ENCODE measurements around the gene S100A14. TPM values are rescaled to one million over a fixed set of nuclear protein-coding genes. Genes with fewer than 3 reads are reported as not detected.

Gene S100A14
- polyA plus RNA-seq, 1 of the 3 experiments (the other 2 are of a cell fraction) = 0.15 TPM

- CTCF ChIA-PET = interaction anchor here (2.1 to 3.3 kb wide), 3 partner anchors 22 to 67 kb away, joined by 6 to 13 read pairs (median 12); no protein-coding TSS in a partner anchor
- POLR2A ChIA-PET = no interaction called here
- H3K79me2 ChIP-seq (ENCODE audit: insufficient read depth) = peaks cover 89% of the 10 kb centered on the region
Observed at GRCh38 chr1:153639280-153639679, 23.2 kb upstream of the S100A14 start.

GRCh38 chr1:153638261-153638660 lies 22.1 kb upstream of the S100A14 start:
- no peak for DNase-seq
- POLR2A ChIA-PET = interaction anchor here (1.4 kb wide), 1 partner anchor 13 kb away, joined by 3 read pairs; no protein-coding TSS in a partner anchor
- TF ChIP-seq POLR2AphosphoS5 (IDR thresholded peaks at IDR 0.05; ENCODE audit: low read depth, low read length) = no peak
- TF ChIP-seq RAD21 (IDR thresholded peaks at IDR 0.05; ENCODE audit: low read length) = no peak
- Histone ChIP-seq H4K20me1 (ENCODE audit: insufficient read depth) (peaks cover 3% of the 10 kb centered on the region; the same call in 1 of the 2 replicates), H3K9me3 (no peaks in the 10 kb centered on the region), H3K9ac (no peak overlapping the region), H2AFZ (ENCODE audit: low read depth) (no peak overlapping the region), H3K4me1 (ENCODE audit: control insufficient read depth in 1 of 2, insufficient read depth in 2 of 2, low read depth in 1 of 2, low read length in 1 of 2) (no peaks in the 10 kb centered on the region; a peak in 1 of 4 replicates), H3K4me3 (ENCODE audit: low read depth in 2 of 2, low read length in 1 of 2) (no peak overlapping the region), H3F3A (replicated peaks; ENCODE audit: insufficient read depth) (peaks cover 30% of the 10 kb centered on the region), H3K27ac (ENCODE audit: low read depth in 2 of 2, low read length in 1 of 2) (no peak overlapping the region), H3K79me2 (ENCODE audit: insufficient read depth) (peaks cover 87% of the 10 kb centered on the region), H3K9me2 (no peaks in the 10 kb centered on the region), H3K36me3 (replicated peaks in 1 of 2; ENCODE audit: control insufficient read depth in 1 of 2, insufficient read depth in 2 of 2, low read length in 1 of 2) (peaks cover 64 to 77% of the 10 kb centered on the region in 2 experiments), H3K4me2 (no peak overlapping the region), H3K27me3 (ENCODE audit: insufficient read depth) (no peaks in the 10 kb centered on the region)
- 88% methylated on average over 6 of the region's 6 CpGs for WGBS (ENCODE audit: low lambda C conversion rate)
- CTCF ChIA-PET = interaction anchor here (1.3 to 3.3 kb wide), 4 partner anchors 20 to 128 kb away, joined by 3 to 13 read pairs (median 9); no protein-coding TSS in a partner anchor

More at GRCh38 chr1:153639280-153639679, 23.2 kb upstream of the S100A14 start:
- H2AFZ ChIP-seq (ENCODE audit: low read depth) = no peak overlapping the region
- no peak overlapping the region for H3K9ac ChIP-seq
- DNase-seq = no peak
- H3F3A ChIP-seq (replicated peaks; ENCODE audit: insufficient read depth) = peaks cover 30% of the 10 kb centered on the region
- no peak overlapping the region for H3K4me3 ChIP-seq (ENCODE audit: low read depth in 2 of 2, low read length in 1 of 2)
- H3K4me1 ChIP-seq (ENCODE audit: control insufficient read depth in 1 of 2, insufficient read depth in 2 of 2, low read depth in 1 of 2, low read length in 1 of 2) = no peaks in the 10 kb centered on the region; a peak in 1 of 4 replicates
- H3K27me3 ChIP-seq (ENCODE audit: insufficient read depth) = no peaks in the 10 kb centered on the region
- no peak for TF ChIP-seq RXRA (IDR thresholded peaks at IDR 0.05; ENCODE audit: borderline replicate concordance, low read depth)
- no peak for TF ChIP-seq TAF1 (IDR thresholded peaks at IDR 0.05; ENCODE audit: borderline replicate concordance, low read depth, low read length)
- no peak for TF ChIP-seq MAX (IDR thresholded peaks at IDR 0.05; ENCODE audit: low read depth)
- no peak for TF ChIP-seq TCF12 (IDR thresholded peaks at IDR 0.05)
- no peak for TF ChIP-seq FOXJ3 (CRISPR knock-in tag; IDR thresholded peaks at IDR 0.05)
- no peak for TF ChIP-seq CHD2 (IDR thresholded peaks at IDR 0.05; ENCODE audit: low read length, partially characterized antibody)
- no peak for TF ChIP-seq POLR2AphosphoS5 (IDR thresholded peaks at IDR 0.05; ENCODE audit: low read depth, low read length)
- no peak for TF ChIP-seq NFIC (IDR thresholded peaks at IDR 0.05; ENCODE audit: borderline replicate concordance)
- no peak for TF ChIP-seq NRF1 (IDR thresholded peaks at IDR 0.05; ENCODE audit: low read depth, low read length)
- H3K27ac ChIP-seq (ENCODE audit: low read depth in 2 of 2, low read length in 1 of 2) = no peak overlapping the region
- no peaks in the 10 kb centered on the region for H3K9me2 ChIP-seq
- H3K36me3 ChIP-seq (replicated peaks in 1 of 2; ENCODE audit: control insufficient read depth in 1 of 2, insufficient read depth in 2 of 2, low read length in 1 of 2) = peaks cover 74 to 87% of the 10 kb centered on the region in 2 experiments
- no peaks in the 10 kb centered on the region for H3K9me3 ChIP-seq
- 93% methylated on average over 3 of the region's 3 CpGs for WGBS (ENCODE audit: low lambda C conversion rate)
- H4K20me1 ChIP-seq (ENCODE audit: insufficient read depth) = peaks cover 3% of the 10 kb centered on the region; the same call in 1 of the 2 replicates
- H3K4me2 ChIP-seq = no peak overlapping the region

GRCh38 chr1:153636312-153636711 lies 20.2 kb upstream of the S100A14 start:
- Histone ChIP-seq H3K4me2 (no peak overlapping the region), H3F3A (replicated peaks; ENCODE audit: insufficient read depth) (peaks cover 24% of the 10 kb centered on the region), H2AFZ (ENCODE audit: low read depth) (no peak overlapping the region), H3K4me3 (ENCODE audit: low read depth in 2 of 2, low read length in 1 of 2) (no peak overlapping the region), H3K79me2 (ENCODE audit: insufficient read depth) (peaks cover 70% of the 10 kb centered on the region), H3K4me1 (ENCODE audit: control insufficient read depth in 1 of 2, insufficient read depth in 2 of 2, low read depth in 1 of 2, low read length in 1 of 2) (no peaks in the 10 kb centered on the region; a peak in 1 of 4 replicates), H4K20me1 (ENCODE audit: insufficient read depth) (peaks cover 3% of the 10 kb centered on the region; the same call in 1 of the 2 replicates), H3K9me3 (no peaks in the 10 kb centered on the region), H3K27me3 (ENCODE audit: insufficient read depth) (no peaks in the 10 kb centered on the region), H3K9me2 (no peaks in the 10 kb centered on the region), H3K27ac (ENCODE audit: low read depth in 2 of 2, low read length in 1 of 2) (no peak overlapping the region), H3K9ac (no peak overlapping the region), H3K36me3 (replicated peaks in 1 of 2; ENCODE audit: control insufficient read depth in 1 of 2, insufficient read depth in 2 of 2, low read length in 1 of 2) (peaks cover 44 to 59% of the 10 kb centered on the region in 2 experiments)
- ChIA-PET CTCF (no interaction called here), POLR2A (interaction anchor here (0.6 kb wide), 1 partner anchor 14 kb away, joined by 3 read pairs; no protein-coding TSS in a partner anchor)
- DNase-seq = no peak
- WGBS (ENCODE audit: low lambda C conversion rate) = 96% methylated on average over 9 of the region's 9 CpGs
- TF ChIP-seq IRF3 (IDR thresholded peaks at IDR 0.05; ENCODE audit: low read depth, low read length) = no peak
- TF ChIP-seq CHD2 (IDR thresholded peaks at IDR 0.05; ENCODE audit: low read length, partially characterized antibody) = no peak
- TF ChIP-seq FOXM1 (IDR thresholded peaks at IDR 0.05; ENCODE audit: low read depth) = no peak
- TF ChIP-seq SIN3A (IDR thresholded peaks at IDR 0.05; ENCODE audit: borderline replicate concordance, low read depth, low read length) = no peak
- TF ChIP-seq MEF2A (IDR thresholded peaks at IDR 0.05; ENCODE audit: borderline replicate concordance, low read depth) = no peak
- no peak for TF ChIP-seq EZH2phosphoT487 (IDR thresholded peaks at IDR 0.05; ENCODE audit: borderline replicate concordance, low read depth)

All from SK-N-SH (cell line).